Amygdala (tissue), 56 donors: ENCODE data around the gene DCC.

Experiments
- DNase-seq, 56 donors: peaks; one replicate each; lab custom pipeline; 2025; lab: John Stamatoyannopoulos, UW

DCC gene

GRCh38 chr18:52764316-52764715, 424.3 kb downstream of the DCC start:
- no peak for DNase-seq

GRCh38 chr18:52766002-52766545, 426.1 kb downstream of the DCC start:
- DNase-seq = no peak

- DNase-seq = no peak
These were observed 441.1 kb downstream of the DCC start for GRCh38 chr18:52781113-52781512.

- no peak for DNase-seq
These were observed 451.3 kb downstream of the DCC start for GRCh38 chr18:52791321-52791720.

GRCh38 chr18:52812834-52813233, 472.8 kb downstream of the DCC start:
- no peak for DNase-seq

- no peak for DNase-seq
These were observed 473.8 kb downstream of the DCC start for GRCh38 chr18:52813635-52814416.

GRCh38 chr18:52815651-52816050, 475.7 kb downstream of the DCC start:
- DNase-seq = no peak

- no peak for DNase-seq
These were observed 476.1 kb downstream of the DCC start for GRCh38 chr18:52816121-52816520.

- DNase-seq = no peak
These were observed 482.2 kb downstream of the DCC start for GRCh38 chr18:52822160-52822559.

- DNase-seq = no peak
These were observed 484.1 kb downstream of the DCC start for GRCh38 chr18:52824126-52824525.

GRCh38 chr18:52826994-52827393, 487.0 kb downstream of the DCC start:
- DNase-seq = no peak

GRCh38 chr18:52829320-52829719, 489.3 kb downstream of the DCC start:
- DNase-seq = no peak

- no peak for DNase-seq
These were observed 489.9 kb downstream of the DCC start for GRCh38 chr18:52829876-52830405.

- no peak for DNase-seq
These were observed 504.3 kb downstream of the DCC start for GRCh38 chr18:52844323-52844722.

GRCh38 chr18:52845036-52845435, 505.0 kb downstream of the DCC start:
- no peak for DNase-seq

- no peak for DNase-seq
These were observed 510.1 kb downstream of the DCC start for GRCh38 chr18:52850031-52850560.

GRCh38 chr18:52861558-52861957, 521.6 kb downstream of the DCC start:
- no peak for DNase-seq

- no peak for DNase-seq
These were observed 529.4 kb downstream of the DCC start for GRCh38 chr18:52869349-52869923.

- DNase-seq = peak in 1 of 56 donors; percentile 2
These were observed 530.2 kb downstream of the DCC start for GRCh38 chr18:52869942-52870907.

GRCh38 chr18:52874774-52875173, 534.8 kb downstream of the DCC start:
- no peak for DNase-seq
